HepG2 (cell line): ENCODE data around the gene TOB1. TPM values are rescaled to one million over a fixed set of nuclear protein-coding genes. Genes with fewer than 3 reads are reported as not detected.
A peak's percentile ranks its signal among the peaks of the same experiment; 100 is the strongest.

Source experiments
- DR1 ChIP-seq: sonication (generic); formaldehyde crosslinking; IDR thresholded peaks from 2 replicates; pipeline ENCODE4 v1.8.0; 2021; ENCODE audit warnings: mild to moderate bottlenecking, missing genetic modification reagents, inconsistent platforms
- GATAD1 ChIP-seq: IDR thresholded peaks from 2 replicates; pipeline ENCODE4 v1.6.1; 2016; ENCODE audit warnings: missing genetic modification reagents, missing compliant biosample characterization
- HMG20A ChIP-seq: IDR thresholded peaks from 2 replicates; pipeline ENCODE4 v1.6.1; 2016; ENCODE audit warnings: borderline replicate concordance
- HNRNPH1 ChIP-seq: fragments of 200-400 bp; formaldehyde crosslinking; optimal IDR thresholded peaks from 2 replicates; pipeline ENCODE3; 2017; ENCODE audit warnings: mild to moderate bottlenecking, low read depth, low read length
- NCOR1 ChIP-seq: fragments of 200-600 bp; sonication (generic); IDR thresholded peaks from 2 replicates; pipeline ENCODE4 v1.7.0; 2017; ENCODE audit warnings: antibody characterized with exemption, low read length, borderline replicate concordance
- NFKB2 ChIP-seq: sonication (generic); formaldehyde crosslinking; IDR thresholded peaks from 2 replicates; pipeline ENCODE4 v1.4.0; 2020; ENCODE audit warnings: missing genetic modification reagents, borderline replicate concordance
- NR3C1 ChIP-seq: sonication (generic); formaldehyde crosslinking; IDR thresholded peaks from 2 replicates; pipeline ENCODE4 v1.4.0; 2020; ENCODE audit warnings: missing genetic modification reagents
- PHB2 ChIP-seq: fragments of 450-650 bp; IDR thresholded peaks from 2 replicates; pipeline ENCODE4 v1.6.1; 2018; ENCODE audit not compliant: partially characterized antibody
- RARA ChIP-seq: IDR thresholded peaks from 2 replicates; pipeline ENCODE4 v1.6.1; 2016; ENCODE audit warnings: missing genetic modification reagents, missing compliant biosample characterization
- RNF2 ChIP-seq: fragments of 450-650 bp; conservative IDR thresholded peaks from 2 replicates; pipeline ENCODE4 v1.6.1; 2016; ENCODE audit warnings: low read depth
- SIN3B ChIP-seq: fragments of 150-350 bp; IDR thresholded peaks from 2 replicates; pipeline ENCODE4 v1.6.1; 2014; ENCODE audit warnings: low read length
- SKI ChIP-seq: fragments of 450-650 bp; IDR thresholded peaks from one replicate; pipeline ENCODE4 v1.6.1; 2018; ENCODE audit warnings: mild to moderate bottlenecking; ENCODE audit not compliant: partially characterized antibody
- SP5 ChIP-seq: IDR thresholded peaks from 2 replicates; pipeline ENCODE4 v1.6.1; 2016; ENCODE audit warnings: low read depth, borderline replicate concordance
- TCF12 ChIP-seq, 2 experiments: fragments of 450-650 bp in 1 of 2; sonication (generic) in 1 of 2; formaldehyde crosslinking in 1 of 2; IDR thresholded peaks; 2 replicates each; pipeline versions ENCODE4 v1.6.1 to v1.8.0; 2017 to 2022; ENCODE audit warnings: antibody characterized with exemption in 1 of 2, mild to moderate bottlenecking in 1 of 2, missing genetic modification reagents in 1 of 2, moderate library complexity in 1 of 2
- ZFP36 ChIP-seq: fragments of 150-350 bp; IDR thresholded peaks from 2 replicates; pipeline ENCODE4 v1.6.1; 2018; ENCODE audit warnings: borderline replicate concordance, low read length, low read depth; ENCODE audit not compliant: partially characterized antibody
- ZFX ChIP-seq: sonication (generic); formaldehyde crosslinking; IDR thresholded peaks from 2 replicates; pipeline ENCODE4 v1.4.0; 2020; ENCODE audit warnings: mild to moderate bottlenecking, low read depth, missing genetic modification reagents, moderate library complexity
- ZNF253 ChIP-seq: sonication (generic); formaldehyde crosslinking; IDR thresholded peaks from 2 replicates; pipeline ENCODE4 v1.8.0; 2022; ENCODE audit warnings: mild to moderate bottlenecking, missing genetic modification reagents, borderline replicate concordance
- ZNF30 ChIP-seq: sonication (generic); formaldehyde crosslinking; IDR thresholded peaks from 2 replicates; pipeline ENCODE4 v1.5.0; 2020; ENCODE audit warnings: mild to moderate bottlenecking, missing genetic modification reagents
- ZNF496 ChIP-seq: sonication (generic); formaldehyde crosslinking; IDR thresholded peaks from 2 replicates; pipeline ENCODE4 v1.8.1; 2023; ENCODE audit warnings: mild to moderate bottlenecking, moderate library complexity, missing genetic modification reagents; ENCODE audit not compliant: insufficient replicate concordance
- ZNF772 ChIP-seq: sonication (generic); formaldehyde crosslinking; IDR thresholded peaks from 2 replicates; pipeline ENCODE4 v1.5.0; 2020; ENCODE audit warnings: mild to moderate bottlenecking, missing genetic modification reagents
- ZNF775 ChIP-seq: sonication (generic); formaldehyde crosslinking; IDR thresholded peaks from 2 replicates; pipeline ENCODE4 v1.4.0; 2020; ENCODE audit warnings: missing genetic modification reagents, mild to moderate bottlenecking, moderate library complexity, borderline replicate concordance
- polyA plus RNA-seq, 8 experiments: library from polyadenylated mRNA; depleted of rRNA in 3 of 8; stranded (reverse) in 7 of 8; unstranded in 1 of 8; fragments of >200 nt; fragmentation: Illumina TruSeq in 4 of 8; extraction: Trizol in 4 of 8; gene quantifications; 2 replicates each; pipeline versions ENCODE4 v1.2.1 to v1.2.3, GENCODE V29; 2011 to 2016; ENCODE audit warnings: low read depth in 4 of 8, missing spikeins in 1 of 8, mixed read lengths in 1 of 8; ENCODE audit not compliant: insufficient read depth in 1 of 8
- total RNA-seq, 5 experiments: library from RNA; depleted of rRNA; stranded (reverse); fragments of >200 nt; fragmentation: Illumina TruSeq; extraction: Trizol; gene quantifications; 2 replicates each; pipeline ENCODE4 v1.2.3, GENCODE V29; 2016; ENCODE audit warnings: low read depth in 1 of 5
- TF ChIP-seq, protein P1 (sequence below): sonication (generic); formaldehyde crosslinking; IDR thresholded peaks from 2 replicates; pipeline ENCODE4 v1.5.0; 2020; ENCODE audit warnings: missing genetic modification reagents
- TF ChIP-seq, protein P2 (sequence below): sonication (generic); formaldehyde crosslinking; conservative IDR thresholded peaks from 2 replicates; pipeline ENCODE4 v1.4.0; 2020; ENCODE audit warnings: missing genetic modification reagents
- TF ChIP-seq, protein P3 (sequence below): sonication (generic); formaldehyde crosslinking; IDR thresholded peaks from 2 replicates; pipeline ENCODE4 v1.4.0; 2020; ENCODE audit warnings: missing genetic modification reagents
- TF ChIP-seq, protein P4 (sequence below): sonication (generic); formaldehyde crosslinking; IDR thresholded peaks from 2 replicates; pipeline ENCODE4 v1.8.0; 2022; ENCODE audit warnings: missing genetic modification reagents, mild to moderate bottlenecking, borderline replicate concordance

The TOB1 gene
- total and polyA plus RNA-seq, 2 of the 13 experiments (the other 11 are each of a cell fraction or from before 2014, with no cell fraction given), result 21.9 to 57.7 TPM

DNA sequence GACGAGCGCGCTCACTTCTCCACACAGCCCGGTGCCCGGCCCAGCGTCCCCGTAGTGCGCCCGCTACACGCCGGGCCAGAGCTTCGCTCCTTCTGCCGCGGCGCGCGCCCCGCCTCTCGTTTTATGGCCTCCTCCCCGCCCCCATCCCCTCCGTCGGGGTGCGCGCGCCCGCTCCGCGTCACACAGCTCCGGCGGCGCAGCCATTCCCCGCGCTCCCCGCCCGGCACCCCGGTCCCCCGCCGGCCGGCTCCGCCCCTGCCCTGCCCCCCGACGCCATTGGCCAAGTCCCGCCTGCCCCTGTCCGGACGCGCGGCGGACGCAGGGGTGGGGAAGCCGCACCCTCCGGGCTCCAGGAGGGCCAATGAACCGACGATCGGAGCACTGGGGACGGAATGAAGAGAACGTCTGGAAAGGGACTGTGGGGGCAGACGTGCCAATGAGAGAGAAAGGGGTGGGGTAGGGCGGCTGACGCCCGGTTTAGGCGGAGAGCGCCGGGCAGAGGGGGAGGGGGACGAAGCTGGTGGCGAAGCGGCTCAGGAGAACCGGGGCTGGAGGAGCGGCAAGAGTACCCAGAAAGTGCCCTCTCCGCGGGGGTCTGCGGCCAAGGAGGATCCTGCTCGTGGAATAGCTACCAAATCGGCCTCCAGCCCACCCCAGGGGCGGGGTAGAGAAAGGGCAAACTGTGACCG, at the start of gene TOB1 (continued):
- TF ChIP-seq, protein P1, sequence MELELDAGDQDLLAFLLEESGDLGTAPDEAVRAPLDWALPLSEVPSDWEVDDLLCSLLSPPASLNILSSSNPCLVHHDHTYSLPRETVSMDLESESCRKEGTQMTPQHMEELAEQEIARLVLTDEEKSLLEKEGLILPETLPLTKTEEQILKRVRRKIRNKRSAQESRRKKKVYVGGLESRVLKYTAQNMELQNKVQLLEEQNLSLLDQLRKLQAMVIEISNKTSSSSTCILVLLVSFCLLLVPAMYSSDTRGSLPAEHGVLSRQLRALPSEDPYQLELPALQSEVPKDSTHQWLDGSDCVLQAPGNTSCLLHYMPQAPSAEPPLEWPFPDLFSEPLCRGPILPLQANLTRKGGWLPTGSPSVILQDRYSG, result peak; percentile 82; the same call in 1 of the 2 replicates
- no peak for TF ChIP-seq PHB2
- peak; percentile 71 for TF ChIP-seq RARA
- peak; percentile 90; the same call in 1 of the 2 replicates for TF ChIP-seq ZNF772 (CRISPR knock-in tag)
- TF ChIP-seq SIN3B, result peak; percentile 61
- peak; percentile 76; the same call in 1 of the 2 replicates for TF ChIP-seq SP5 (CRISPR knock-in tag)
- peak; percentile 91 for TF ChIP-seq DR1 (CRISPR knock-in tag)
- no peak for TF ChIP-seq TCF12 (IDR thresholded peaks at IDR 0.05)
- no peak for TF ChIP-seq TCF12 (CRISPR knock-in tag; IDR thresholded peaks at IDR 0.05)
- no peak for TF ChIP-seq NR3C1
- TF ChIP-seq GATAD1 (CRISPR knock-in tag), result peak; percentile 72
- peak; percentile 34 for TF ChIP-seq SKI
- no peak for TF ChIP-seq HMG20A
- TF ChIP-seq ZFX (CRISPR knock-in tag), result peak; percentile 78
- TF ChIP-seq ZFP36, result no peak
- peak; percentile 68 for TF ChIP-seq HNRNPH1
- no peak for TF ChIP-seq RNF2
- no peak for TF ChIP-seq ZNF775
- TF ChIP-seq, protein P2, sequence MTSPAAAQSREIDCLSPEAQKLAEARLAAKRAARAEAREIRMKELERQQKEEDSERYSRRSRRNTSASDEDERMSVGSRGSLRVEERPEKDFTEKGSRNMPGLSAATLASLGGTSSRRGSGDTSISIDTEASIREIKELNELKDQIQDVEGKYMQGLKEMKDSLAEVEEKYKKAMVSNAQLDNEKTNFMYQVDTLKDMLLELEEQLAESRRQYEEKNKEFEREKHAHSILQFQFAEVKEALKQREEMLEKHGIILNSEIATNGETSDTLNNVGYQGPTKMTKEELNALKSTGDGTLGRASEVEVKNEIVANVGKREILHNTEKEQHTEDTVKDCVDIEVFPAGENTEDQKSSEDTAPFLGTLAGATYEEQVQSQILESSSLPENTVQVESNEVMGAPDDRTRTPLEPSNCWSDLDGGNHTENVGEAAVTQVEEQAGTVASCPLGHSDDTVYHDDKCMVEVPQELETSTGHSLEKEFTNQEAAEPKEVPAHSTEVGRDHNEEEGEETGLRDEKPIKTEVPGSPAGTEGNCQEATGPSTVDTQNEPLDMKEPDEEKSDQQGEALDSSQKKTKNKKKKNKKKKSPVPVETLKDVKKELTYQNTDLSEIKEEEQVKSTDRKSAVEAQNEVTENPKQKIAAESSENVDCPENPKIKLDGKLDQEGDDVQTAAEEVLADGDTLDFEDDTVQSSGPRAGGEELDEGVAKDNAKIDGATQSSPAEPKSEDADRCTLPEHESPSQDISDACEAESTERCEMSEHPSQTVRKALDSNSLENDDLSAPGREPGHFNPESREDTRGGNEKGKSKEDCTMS (CRISPR knock-in tag), result no peak
- peak; percentile 2; the same call in 1 of the 2 replicates for TF ChIP-seq NCOR1
- peak; percentile 75 for TF ChIP-seq ZNF253 (CRISPR knock-in tag)
- TF ChIP-seq ZNF30 (CRISPR knock-in tag), result 0 out of 2 replicates have a peak, but pooled peaks have one; percentile 0
- TF ChIP-seq, protein P3, sequence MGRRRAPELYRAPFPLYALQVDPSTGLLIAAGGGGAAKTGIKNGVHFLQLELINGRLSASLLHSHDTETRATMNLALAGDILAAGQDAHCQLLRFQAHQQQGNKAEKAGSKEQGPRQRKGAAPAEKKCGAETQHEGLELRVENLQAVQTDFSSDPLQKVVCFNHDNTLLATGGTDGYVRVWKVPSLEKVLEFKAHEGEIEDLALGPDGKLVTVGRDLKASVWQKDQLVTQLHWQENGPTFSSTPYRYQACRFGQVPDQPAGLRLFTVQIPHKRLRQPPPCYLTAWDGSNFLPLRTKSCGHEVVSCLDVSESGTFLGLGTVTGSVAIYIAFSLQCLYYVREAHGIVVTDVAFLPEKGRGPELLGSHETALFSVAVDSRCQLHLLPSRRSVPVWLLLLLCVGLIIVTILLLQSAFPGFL (CRISPR knock-in tag), result no peak
- TF ChIP-seq, protein P4, sequence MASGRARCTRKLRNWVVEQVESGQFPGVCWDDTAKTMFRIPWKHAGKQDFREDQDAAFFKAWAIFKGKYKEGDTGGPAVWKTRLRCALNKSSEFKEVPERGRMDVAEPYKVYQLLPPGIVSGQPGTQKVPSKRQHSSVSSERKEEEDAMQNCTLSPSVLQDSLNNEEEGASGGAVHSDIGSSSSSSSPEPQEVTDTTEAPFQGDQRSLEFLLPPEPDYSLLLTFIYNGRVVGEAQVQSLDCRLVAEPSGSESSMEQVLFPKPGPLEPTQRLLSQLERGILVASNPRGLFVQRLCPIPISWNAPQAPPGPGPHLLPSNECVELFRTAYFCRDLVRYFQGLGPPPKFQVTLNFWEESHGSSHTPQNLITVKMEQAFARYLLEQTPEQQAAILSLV (CRISPR knock-in tag), result peak; percentile 95
- TF ChIP-seq ZNF496 (CRISPR knock-in tag), result no peak
- TF ChIP-seq NFKB2, result no peak
